Immature natural killer cell (primary cell): ENCODE results near the gene LHFPL3. TPM values are rescaled to one million over a fixed set of nuclear protein-coding genes. Genes with fewer than 3 reads are reported as not detected.

Experiments used
- DNase-seq, 3 donors: peaks; one replicate each; pipeline ENCODE4 v3.0.0; 2022; ENCODE audit warnings: mixed read lengths in 1 of 3
- H3K27ac Mint-ChIP-seq, 6 donors: one replicate each; pipeline ENCODE4 v1.8.0; 2020; ENCODE audit warnings: mixed read lengths in 6 of 6, mild to moderate bottlenecking in 5 of 6, inconsistent platforms in 4 of 6, moderate library complexity in 3 of 6
- H3K27me3 Mint-ChIP-seq, 3 donors: one replicate each; pipeline ENCODE4 v1.8.0; 2020 to 2021; ENCODE audit warnings: low read depth in 3 of 3, mild to moderate bottlenecking in 3 of 3, mixed read lengths in 3 of 3, moderate library complexity in 3 of 3, inconsistent platforms in 1 of 3
- H3K36me3 Mint-ChIP-seq, 3 donors: one replicate each; pipeline ENCODE4 v1.8.0; 2020; ENCODE audit warnings: mixed read lengths in 3 of 3, inconsistent platforms in 2 of 3, mild to moderate bottlenecking in 2 of 3
- H3K4me1 Mint-ChIP-seq, 2 donors: one replicate each; pipeline ENCODE4 v1.8.0; 2020; ENCODE audit warnings: inconsistent platforms in 2 of 2, mild to moderate bottlenecking in 2 of 2, mixed read lengths in 2 of 2, moderate library complexity in 1 of 2
- H3K4me3 Mint-ChIP-seq, 5 donors: one replicate each; pipeline ENCODE4 v1.8.0; 2020; ENCODE audit warnings: mild to moderate bottlenecking in 5 of 5, mixed read lengths in 5 of 5, inconsistent platforms in 3 of 5, moderate library complexity in 3 of 5
- H3K9me3 Mint-ChIP-seq, 6 donors: one replicate each; pipeline ENCODE4 v1.8.0; 2020; ENCODE audit warnings: mild to moderate bottlenecking in 6 of 6, mixed read lengths in 6 of 6, inconsistent platforms in 4 of 6, moderate library complexity in 3 of 6
- polyA plus RNA-seq, 3 donors: library from polyadenylated mRNA; unstranded; fragments of 300-500 nt; fragmentation: Illumina TruSeq; gene quantifications; one replicate each; pipeline ENCODE4 v1.2.3, GENCODE V29; 2021

The LHFPL3 gene
- polyA plus RNA-seq, 3 donors from 2014 or later: not detected

DNA sequence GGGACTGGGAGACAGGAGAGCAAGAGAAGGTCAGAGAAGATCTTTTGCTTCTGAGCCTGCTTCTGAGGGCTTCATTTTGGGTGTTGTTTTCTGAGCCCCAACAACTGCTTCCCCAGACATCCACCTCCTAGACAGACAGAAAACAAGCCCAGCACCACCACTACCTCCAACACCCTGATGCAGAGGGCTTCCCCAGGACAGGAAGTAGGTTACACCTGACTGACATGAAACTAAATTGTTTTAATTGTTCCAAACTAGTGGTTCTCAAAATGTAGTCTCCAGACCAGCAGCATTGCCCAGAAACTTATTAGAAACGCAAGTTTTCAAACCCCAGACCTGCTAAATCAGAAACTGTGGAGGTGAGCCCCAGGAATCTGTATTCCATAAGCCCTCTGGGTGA, 522.0 kb downstream of the LHFPL3 start:
- no peaks in the 10 kb centered on the region for H3K9me3 Mint-ChIP-seq
- no peak overlapping the region for H3K4me3 Mint-ChIP-seq
- H3K36me3 Mint-ChIP-seq: no peaks in the 10 kb centered on the region
- DNase-seq: no peak
- no peak overlapping the region for H3K27ac Mint-ChIP-seq
- H3K4me1 Mint-ChIP-seq: no peaks in the 10 kb centered on the region
- peaks cover 2 to 6% (median 2%) of the 10 kb centered on the region in 3 donors for H3K27me3 Mint-ChIP-seq

DNA sequence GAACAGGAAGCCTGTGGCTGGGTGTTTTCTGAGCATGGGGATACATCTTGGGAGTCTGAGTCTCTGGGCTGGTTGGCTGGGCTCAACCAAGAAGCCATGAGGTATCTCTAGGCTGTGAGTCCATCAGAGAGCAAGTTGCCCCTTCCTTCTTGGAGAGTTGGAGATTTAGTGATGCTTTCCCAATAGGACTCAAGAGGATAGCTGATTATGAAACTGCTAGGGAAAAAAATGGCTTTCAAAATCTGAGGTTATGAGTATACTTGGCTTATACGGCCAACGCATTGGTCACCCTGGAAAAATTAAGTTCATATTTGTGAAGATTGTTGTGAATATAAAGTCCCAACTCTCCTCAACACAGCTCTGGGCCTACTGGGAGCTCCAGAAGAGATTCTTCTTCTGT, 522.9 kb downstream of the LHFPL3 start:
- no peaks in the 10 kb centered on the region for H3K9me3 Mint-ChIP-seq
- no peak for DNase-seq
- H3K27ac Mint-ChIP-seq: no peak overlapping the region
- H3K36me3 Mint-ChIP-seq: no peaks in the 10 kb centered on the region
- no peak overlapping the region for H3K4me3 Mint-ChIP-seq
- H3K4me1 Mint-ChIP-seq: no peaks in the 10 kb centered on the region
- H3K27me3 Mint-ChIP-seq: peaks cover 2 to 6% (median 2%) of the 10 kb centered on the region in 3 donors

DNA sequence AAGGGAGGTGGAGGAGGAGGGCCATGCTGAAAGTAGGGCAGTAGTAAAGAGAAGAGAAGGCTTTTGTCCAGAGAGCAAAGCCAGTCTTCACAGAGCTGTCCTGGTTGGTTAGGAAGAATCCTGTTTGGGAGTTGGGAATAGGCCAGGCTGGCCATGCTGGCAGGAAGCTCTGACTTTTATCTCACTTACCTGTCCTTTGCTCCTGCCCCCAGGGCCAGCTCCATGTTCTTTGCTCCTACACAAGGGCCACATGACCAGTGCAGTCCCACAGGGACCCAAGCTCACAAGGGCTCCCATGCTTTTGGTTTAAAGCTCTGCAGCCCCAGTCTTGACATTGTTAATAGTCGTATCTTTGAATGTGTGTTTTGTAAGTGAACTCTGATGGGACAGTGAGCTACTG, 524.0 kb downstream of the LHFPL3 start:
- Mint-ChIP-seq H3K27me3 (peaks cover 0 to 8% (median 2%) of the 10 kb centered on the region in 3 donors), H3K9me3 (no peaks in the 10 kb centered on the region), H3K4me3 (no peak overlapping the region), H3K4me1 (peaks cover 0 to under 1% of the 10 kb centered on the region in 2 donors), H3K36me3 (no peaks in the 10 kb centered on the region), H3K27ac (no peak overlapping the region)
- no peak for DNase-seq

DNA sequence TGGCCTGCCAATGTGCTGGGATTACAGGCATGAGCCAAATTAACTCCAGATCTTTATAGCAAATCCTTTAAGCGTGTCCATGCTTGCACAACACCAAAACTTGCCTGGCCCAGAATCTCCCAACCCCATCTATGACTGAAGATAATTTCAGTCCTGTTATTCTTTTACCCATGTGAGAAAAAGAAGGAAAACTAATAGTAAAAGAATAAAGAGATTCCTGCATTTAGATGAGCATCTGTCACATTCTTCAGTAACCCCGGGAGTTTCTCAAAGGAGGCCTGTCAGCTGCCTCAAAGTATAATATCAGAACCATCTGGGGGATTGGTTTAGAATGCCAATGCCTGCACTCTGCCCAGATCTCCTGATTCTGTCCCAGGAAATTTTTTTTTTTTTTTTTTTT, 527.5 kb downstream of the LHFPL3 start:
- Mint-ChIP-seq H3K4me1 (peaks cover 11 to 15% of the 10 kb centered on the region in 2 donors), H3K27me3 (peaks cover 0 to 6% (median 2%) of the 10 kb centered on the region in 3 donors), H3K27ac (no peak overlapping the region), H3K36me3 (no peaks in the 10 kb centered on the region), H3K9me3 (no peaks in the 10 kb centered on the region), H3K4me3 (no peak overlapping the region)
- no peak for DNase-seq

DNA sequence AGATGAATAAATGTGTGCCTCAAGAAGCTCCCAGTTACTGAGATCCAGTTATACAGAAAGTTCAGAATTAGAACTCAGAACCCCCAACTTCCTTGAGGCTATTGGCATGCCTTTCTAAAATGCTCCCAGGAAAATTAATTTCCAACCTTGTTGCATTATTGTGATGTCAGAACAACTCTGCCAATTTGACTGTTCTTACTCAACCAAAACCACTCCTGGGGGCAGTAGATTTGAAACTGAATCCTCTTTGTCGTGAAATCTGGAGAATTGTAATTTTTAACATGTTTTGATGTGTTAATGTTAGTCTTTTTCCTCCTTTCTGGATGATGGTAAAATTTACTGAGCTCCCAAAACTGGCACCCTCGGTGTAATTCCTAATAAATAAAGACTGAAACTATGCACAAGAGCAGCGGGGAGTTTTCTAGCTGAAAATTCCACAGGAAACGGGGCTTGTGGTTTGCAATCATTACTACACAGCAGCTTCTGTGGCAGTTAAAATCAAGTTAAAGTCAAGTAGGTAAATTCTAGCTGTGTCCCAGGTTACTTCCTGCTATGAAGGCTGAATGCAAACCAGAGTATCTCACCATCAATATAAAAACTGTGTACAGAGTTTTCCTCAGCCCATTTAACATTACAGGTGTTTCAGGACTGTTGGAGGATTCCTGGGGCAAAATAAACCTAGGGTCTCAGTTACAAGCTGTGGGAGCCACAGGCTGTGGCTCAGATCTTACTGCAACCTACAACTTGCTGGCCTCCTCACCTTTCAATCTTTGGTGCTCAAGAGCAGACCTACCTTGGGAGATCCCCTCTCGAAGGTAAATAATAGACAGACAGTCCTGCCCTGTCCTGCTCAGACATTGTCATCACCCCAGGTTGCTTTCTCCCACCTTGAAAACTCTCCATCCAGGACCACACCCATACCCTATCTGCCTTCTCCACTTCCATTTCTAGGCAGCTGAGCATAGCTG, 529.3 kb downstream of the LHFPL3 start:
- Mint-ChIP-seq H3K27ac (peak overlapping the region in 1 of 6 donors; percentile 10), H3K9me3 (no peaks in the 10 kb centered on the region), H3K27me3 (peaks cover 0 to 6% (median 4%) of the 10 kb centered on the region in 3 donors), H3K4me3 (peak overlapping the region in 2 of 5 donors; percentile 39 to 42), H3K36me3 (no peaks in the 10 kb centered on the region), H3K4me1 (peaks cover 11 to 15% of the 10 kb centered on the region in 2 donors)
- DNase-seq: no peak

DNA sequence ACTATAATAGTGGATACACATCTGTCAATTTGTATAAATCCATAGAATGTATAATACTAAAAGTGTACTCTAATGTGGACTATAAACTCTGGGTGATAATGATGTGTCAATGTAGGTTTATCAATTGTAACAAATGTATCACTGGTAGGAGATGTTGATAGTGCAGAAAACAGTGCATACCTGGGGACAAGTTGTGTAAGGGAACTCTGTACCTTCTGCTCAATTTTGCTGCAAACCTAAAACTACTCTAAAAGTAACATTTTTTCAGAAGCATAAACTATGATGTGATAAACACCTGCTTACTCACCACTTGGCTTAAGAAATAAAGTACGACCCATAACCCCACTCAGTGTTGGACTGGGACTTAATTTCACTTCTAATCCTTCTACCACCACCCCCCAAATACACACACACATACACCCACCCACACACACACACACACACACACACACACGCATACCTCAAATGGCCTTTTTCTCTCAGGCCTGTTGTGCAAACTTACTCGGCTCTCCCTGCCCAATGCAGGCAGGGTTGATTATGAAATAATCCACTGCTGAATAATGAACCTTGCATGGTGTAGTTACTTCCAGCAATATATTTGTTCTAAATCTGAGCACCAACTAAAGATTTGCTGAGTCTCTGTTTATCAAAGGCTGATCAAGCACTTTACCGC, 531.5 kb downstream of the LHFPL3 start:
- no peak overlapping the region for H3K4me3 Mint-ChIP-seq
- H3K4me1 Mint-ChIP-seq: peaks cover 11 to 15% of the 10 kb centered on the region in 2 donors
- no peak for DNase-seq
- peaks cover 0 to 3% (median 0%) of the 10 kb centered on the region in 6 donors for H3K9me3 Mint-ChIP-seq
- H3K27me3 Mint-ChIP-seq: peaks cover 0 to 7% (median 2%) of the 10 kb centered on the region in 3 donors
- H3K36me3 Mint-ChIP-seq: no peaks in the 10 kb centered on the region
- H3K27ac Mint-ChIP-seq: peak overlapping the region in 1 of 6 donors; percentile 41

DNA sequence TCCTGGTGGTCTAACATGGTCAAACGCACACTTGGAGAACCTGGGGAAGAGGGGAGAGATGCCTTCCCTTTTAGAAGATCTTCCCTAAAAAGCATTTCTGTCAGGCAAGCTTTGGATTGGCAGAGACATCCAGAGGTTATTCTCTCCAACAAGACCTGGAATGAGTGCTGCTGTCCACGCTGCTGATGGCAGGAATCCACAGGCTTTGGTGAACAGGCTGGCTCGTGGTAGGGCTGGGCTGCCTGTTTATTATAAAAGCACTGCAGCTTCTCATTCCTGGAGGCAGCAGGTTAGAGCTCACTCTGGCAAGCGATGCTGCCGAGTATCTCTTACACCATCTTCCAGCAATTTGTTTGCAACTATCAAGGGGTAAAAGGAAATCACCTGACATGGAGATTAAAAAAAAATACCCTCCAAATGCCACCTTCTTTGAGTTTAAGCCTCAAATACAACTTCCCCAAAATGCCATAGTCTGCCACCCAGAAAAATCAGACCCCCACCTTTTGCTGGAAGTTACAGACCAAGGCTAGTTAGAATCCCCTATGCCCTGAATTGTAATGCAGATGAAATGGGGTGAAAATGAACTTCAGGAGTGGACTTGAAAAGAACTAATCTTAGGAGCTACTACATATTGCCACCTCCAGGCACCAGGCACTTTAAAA, 533.5 kb downstream of the LHFPL3 start:
- H3K9me3 Mint-ChIP-seq: peaks cover 0 to 3% (median 0%) of the 10 kb centered on the region in 6 donors
- H3K4me3 Mint-ChIP-seq: no peak overlapping the region
- H3K27ac Mint-ChIP-seq: no peak overlapping the region
- H3K4me1 Mint-ChIP-seq: peaks cover 11 to 15% of the 10 kb centered on the region in 2 donors
- H3K36me3 Mint-ChIP-seq: no peaks in the 10 kb centered on the region
- peaks cover 4 to 10% (median 6%) of the 10 kb centered on the region in 3 donors for H3K27me3 Mint-ChIP-seq
- no peak for DNase-seq

DNA sequence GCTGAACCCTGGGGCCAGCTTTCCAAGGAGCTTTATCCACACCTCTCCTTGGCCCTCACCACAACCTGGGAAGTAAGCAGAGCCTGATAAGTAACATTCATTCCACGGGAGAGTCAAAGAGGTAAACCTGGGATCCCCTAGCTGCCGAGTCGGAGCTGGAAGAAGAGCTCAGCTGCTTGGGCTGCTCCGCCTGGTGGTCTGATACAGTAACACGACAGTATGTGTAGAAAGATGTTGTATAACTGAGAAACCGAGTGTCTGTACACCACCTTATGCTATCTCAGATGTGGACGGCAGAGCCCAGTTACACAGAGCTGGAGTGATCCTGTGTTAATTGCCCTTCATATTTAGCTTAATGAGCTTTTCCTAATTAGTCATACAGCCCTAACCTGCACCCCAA, 534.3 kb downstream of the LHFPL3 start:
- no peak for DNase-seq
- Mint-ChIP-seq H3K27ac (no peak overlapping the region), H3K36me3 (no peaks in the 10 kb centered on the region), H3K4me3 (no peak overlapping the region), H3K4me1 (peaks cover 9 to 11% of the 10 kb centered on the region in 2 donors), H3K27me3 (peaks cover 4 to 10% (median 9%) of the 10 kb centered on the region in 3 donors), H3K9me3 (peaks cover 0 to 3% (median 0%) of the 10 kb centered on the region in 6 donors)

GRCh38 chr7:104873401-104873800, 545.0 kb downstream of the LHFPL3 start:
- peaks cover 0 to 3% (median 3%) of the 10 kb centered on the region in 3 donors for H3K27me3 Mint-ChIP-seq
- no peaks in the 10 kb centered on the region for H3K9me3 Mint-ChIP-seq
- no peaks in the 10 kb centered on the region for H3K4me1 Mint-ChIP-seq
- no peak overlapping the region for H3K4me3 Mint-ChIP-seq
- H3K36me3 Mint-ChIP-seq: no peaks in the 10 kb centered on the region
- no peak overlapping the region for H3K27ac Mint-ChIP-seq
- DNase-seq: no peak

GRCh38 chr7:104878577-104878976, 550.2 kb downstream of the LHFPL3 start:
- H3K27ac Mint-ChIP-seq: no peak overlapping the region

GRCh38 chr7:104883248-104883717, 554.9 kb downstream of the LHFPL3 start:
- Mint-ChIP-seq H3K36me3 (no peaks in the 10 kb centered on the region), H3K4me3 (no peak overlapping the region), H3K27me3 (peaks cover 0 to 7% (median 4%) of the 10 kb centered on the region in 3 donors), H3K9me3 (peaks cover 0 to 2% (median 0%) of the 10 kb centered on the region in 6 donors), H3K4me1 (peaks cover 2 to 6% of the 10 kb centered on the region in 2 donors), H3K27ac (peak overlapping the region in 1 of 6 donors; percentile 23)
- DNase-seq: no peak

More at GRCh38 chr7:104878577-104878976, 550.2 kb downstream of the LHFPL3 start:
- Mint-ChIP-seq H3K4me1 (peaks cover 0 to 2% of the 10 kb centered on the region in 2 donors), H3K9me3 (no peaks in the 10 kb centered on the region), H3K27me3 (peaks cover 0 to 4% (median 2%) of the 10 kb centered on the region in 3 donors), H3K4me3 (no peak overlapping the region), H3K36me3 (no peaks in the 10 kb centered on the region)
- DNase-seq: no peak

DNA sequence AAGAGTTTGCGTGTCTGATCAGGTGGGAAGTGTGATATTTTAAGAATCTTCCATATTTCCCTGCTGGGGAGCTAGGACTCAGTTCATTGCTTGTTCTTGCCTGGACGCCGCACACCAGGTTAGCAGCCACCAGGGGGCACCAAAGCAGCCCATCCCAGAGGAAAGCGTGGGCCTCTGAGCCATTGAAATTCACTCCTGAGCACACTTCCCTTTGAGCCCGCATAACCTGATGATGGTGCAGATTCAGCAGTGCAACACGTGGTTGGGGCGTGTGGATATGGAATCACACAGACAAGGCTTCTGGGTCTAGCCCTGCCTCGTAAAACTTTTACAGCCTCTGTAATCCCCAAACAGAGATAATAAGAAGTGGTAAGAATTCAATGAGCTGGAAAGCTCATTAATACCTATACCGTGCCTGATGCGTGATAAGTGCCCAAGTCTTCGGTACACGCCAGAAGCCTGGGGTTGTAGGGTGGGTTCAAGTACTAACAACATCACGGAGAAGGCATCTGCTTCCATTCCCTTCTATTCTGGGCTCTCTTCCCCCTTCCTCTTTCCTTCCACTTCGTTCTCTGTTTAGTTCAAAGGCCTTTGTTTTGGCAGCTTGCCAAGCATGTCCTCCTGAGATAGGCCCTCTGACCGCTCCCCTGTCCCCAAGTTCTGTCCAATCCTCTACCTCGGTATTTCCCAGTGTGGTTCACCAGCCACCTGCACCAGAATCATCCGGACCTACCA, 555.5 kb downstream of the LHFPL3 start:
- Mint-ChIP-seq H3K27ac (peak overlapping the region in 2 of 6 donors; percentile 19 to 23), H3K4me3 (no peak overlapping the region), H3K4me1 (peaks cover 2 to 6% of the 10 kb centered on the region in 2 donors)

GRCh38 chr7:104886651-104887050, 558.2 kb downstream of the LHFPL3 start:
- no peak for DNase-seq
- no peaks in the 10 kb centered on the region for H3K36me3 Mint-ChIP-seq
- no peak overlapping the region for H3K4me3 Mint-ChIP-seq
- H3K4me1 Mint-ChIP-seq: peaks cover 2 to 6% of the 10 kb centered on the region in 2 donors
- H3K27ac Mint-ChIP-seq: no peak overlapping the region
- H3K27me3 Mint-ChIP-seq: peaks cover 3 to 4% (median 4%) of the 10 kb centered on the region in 3 donors
- peaks cover 0 to 4% (median 0%) of the 10 kb centered on the region in 6 donors for H3K9me3 Mint-ChIP-seq

More for the DNA sequence above, 555.5 kb downstream of the LHFPL3 start:
- Mint-ChIP-seq H3K9me3 (peaks cover 0 to 4% (median 0%) of the 10 kb centered on the region in 6 donors), H3K36me3 (no peaks in the 10 kb centered on the region), H3K27me3 (peaks cover 0 to 7% (median 4%) of the 10 kb centered on the region in 3 donors)
- peak; percentile 63 to 69 (median 64) for DNase-seq
